ENCODE measurements around the gene SLC37A3. TPM values are rescaled to one million over a fixed set of nuclear protein-coding genes. Genes with fewer than 3 reads are reported as not detected.

The SLC37A3 gene
- total RNA-seq, 1 experiment from 2014 or later = 57.8 TPM

DNA sequence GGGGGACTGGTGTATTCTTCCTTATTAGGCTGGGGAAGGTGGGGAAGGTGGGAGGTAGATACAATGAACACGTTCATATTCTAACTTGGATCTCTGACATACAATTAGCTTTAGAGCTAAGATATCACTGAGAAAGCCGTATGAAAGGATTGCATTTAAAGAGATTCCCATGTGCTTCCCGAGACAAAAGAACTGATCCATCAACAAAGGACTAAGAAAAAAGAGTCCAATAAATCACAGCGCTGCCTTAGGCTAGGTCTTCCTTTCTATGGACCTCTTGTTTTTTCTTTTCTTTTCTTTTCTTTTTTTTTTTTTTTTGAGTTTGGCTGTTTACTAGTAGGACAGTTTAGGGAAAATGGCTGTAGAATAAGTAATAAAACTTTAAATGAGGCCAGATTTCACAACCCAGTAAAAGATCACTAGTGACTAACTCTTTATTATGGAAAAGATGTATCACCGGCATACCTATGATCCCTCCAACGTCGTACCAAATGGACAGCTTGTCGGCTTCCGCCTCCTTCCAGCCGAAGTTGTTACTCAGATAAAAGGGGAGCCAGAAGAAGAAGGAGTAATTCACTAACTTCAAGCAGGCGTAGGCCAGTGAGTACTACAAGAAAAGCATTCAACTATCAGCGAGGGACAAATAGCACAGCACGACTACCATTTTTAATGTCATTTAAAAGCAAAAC lies 50.0 kb downstream of the SLC37A3 start:
- ChIA-PET POLR2A (no interaction called here), CTCF (no interaction called here)
- TF ChIP-seq TCF7L2 (IDR thresholded peaks at IDR 0.05; ENCODE audit: low read depth, low read length) (no peak), POLR2AphosphoS5 (IDR thresholded peaks at IDR 0.05; ENCODE audit: low read depth, low read length) (no peak), SIN3A (IDR thresholded peaks at IDR 0.05; ENCODE audit: borderline replicate concordance, insufficient read depth, low read depth, low read length) (no peak)
- TF ChIP-seq, protein P1, sequence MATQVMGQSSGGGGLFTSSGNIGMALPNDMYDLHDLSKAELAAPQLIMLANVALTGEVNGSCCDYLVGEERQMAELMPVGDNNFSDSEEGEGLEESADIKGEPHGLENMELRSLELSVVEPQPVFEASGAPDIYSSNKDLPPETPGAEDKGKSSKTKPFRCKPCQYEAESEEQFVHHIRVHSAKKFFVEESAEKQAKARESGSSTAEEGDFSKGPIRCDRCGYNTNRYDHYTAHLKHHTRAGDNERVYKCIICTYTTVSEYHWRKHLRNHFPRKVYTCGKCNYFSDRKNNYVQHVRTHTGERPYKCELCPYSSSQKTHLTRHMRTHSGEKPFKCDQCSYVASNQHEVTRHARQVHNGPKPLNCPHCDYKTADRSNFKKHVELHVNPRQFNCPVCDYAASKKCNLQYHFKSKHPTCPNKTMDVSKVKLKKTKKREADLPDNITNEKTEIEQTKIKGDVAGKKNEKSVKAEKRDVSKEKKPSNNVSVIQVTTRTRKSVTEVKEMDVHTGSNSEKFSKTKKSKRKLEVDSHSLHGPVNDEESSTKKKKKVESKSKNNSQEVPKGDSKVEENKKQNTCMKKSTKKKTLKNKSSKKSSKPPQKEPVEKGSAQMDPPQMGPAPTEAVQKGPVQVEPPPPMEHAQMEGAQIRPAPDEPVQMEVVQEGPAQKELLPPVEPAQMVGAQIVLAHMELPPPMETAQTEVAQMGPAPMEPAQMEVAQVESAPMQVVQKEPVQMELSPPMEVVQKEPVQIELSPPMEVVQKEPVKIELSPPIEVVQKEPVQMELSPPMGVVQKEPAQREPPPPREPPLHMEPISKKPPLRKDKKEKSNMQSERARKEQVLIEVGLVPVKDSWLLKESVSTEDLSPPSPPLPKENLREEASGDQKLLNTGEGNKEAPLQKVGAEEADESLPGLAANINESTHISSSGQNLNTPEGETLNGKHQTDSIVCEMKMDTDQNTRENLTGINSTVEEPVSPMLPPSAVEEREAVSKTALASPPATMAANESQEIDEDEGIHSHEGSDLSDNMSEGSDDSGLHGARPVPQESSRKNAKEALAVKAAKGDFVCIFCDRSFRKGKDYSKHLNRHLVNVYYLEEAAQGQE (IDR thresholded peaks at IDR 0.05; ENCODE audit: insufficient read depth in 1 of 2, low read depth in 2 of 2, low read length in 1 of 2) = no peak
- TF ChIP-seq, protein P2, sequence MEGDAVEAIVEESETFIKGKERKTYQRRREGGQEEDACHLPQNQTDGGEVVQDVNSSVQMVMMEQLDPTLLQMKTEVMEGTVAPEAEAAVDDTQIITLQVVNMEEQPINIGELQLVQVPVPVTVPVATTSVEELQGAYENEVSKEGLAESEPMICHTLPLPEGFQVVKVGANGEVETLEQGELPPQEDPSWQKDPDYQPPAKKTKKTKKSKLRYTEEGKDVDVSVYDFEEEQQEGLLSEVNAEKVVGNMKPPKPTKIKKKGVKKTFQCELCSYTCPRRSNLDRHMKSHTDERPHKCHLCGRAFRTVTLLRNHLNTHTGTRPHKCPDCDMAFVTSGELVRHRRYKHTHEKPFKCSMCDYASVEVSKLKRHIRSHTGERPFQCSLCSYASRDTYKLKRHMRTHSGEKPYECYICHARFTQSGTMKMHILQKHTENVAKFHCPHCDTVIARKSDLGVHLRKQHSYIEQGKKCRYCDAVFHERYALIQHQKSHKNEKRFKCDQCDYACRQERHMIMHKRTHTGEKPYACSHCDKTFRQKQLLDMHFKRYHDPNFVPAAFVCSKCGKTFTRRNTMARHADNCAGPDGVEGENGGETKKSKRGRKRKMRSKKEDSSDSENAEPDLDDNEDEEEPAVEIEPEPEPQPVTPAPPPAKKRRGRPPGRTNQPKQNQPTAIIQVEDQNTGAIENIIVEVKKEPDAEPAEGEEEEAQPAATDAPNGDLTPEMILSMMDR (IDR thresholded peaks at IDR 0.05) = no peak
- H3K27me3 ChIP-seq (ENCODE audit: control insufficient read depth, insufficient read depth, low read length) = no peaks in the 10 kb centered on the region
- no peak overlapping the region for H3K27ac ChIP-seq (ENCODE audit: low read length)
- in situ Hi-C loops (cut with HindIII; ENCODE audit: low pct_unique_long_range_greater_than_20kb, low sequenced_read_pairs) = no loop called here
- BruUV-seq (replicated peaks) = no TSS peak
- ATAC-seq = no peak
- intact Hi-C loops (cut with micrococcal nuclease; ENCODE audit: unreplicated experiment) = no loop called here
- no peaks in the 10 kb centered on the region for H3K9me3 ChIP-seq (ENCODE audit: control insufficient read depth, insufficient read depth, low read depth, low read length)
- no peak for DNase-seq (ENCODE audit: low read depth, low spot score)
- H3K4me1 ChIP-seq (ENCODE audit: control insufficient read depth, insufficient read depth, low read length) = no peaks in the 10 kb centered on the region
- H3K4me3 ChIP-seq (ENCODE audit: low read depth in 2 of 2, low read length in 2 of 2) = no peak overlapping the region
- peaks cover 3% of the 10 kb centered on the region for H3K36me3 ChIP-seq (ENCODE audit: control insufficient read depth, insufficient read depth, low read length)

DNA sequence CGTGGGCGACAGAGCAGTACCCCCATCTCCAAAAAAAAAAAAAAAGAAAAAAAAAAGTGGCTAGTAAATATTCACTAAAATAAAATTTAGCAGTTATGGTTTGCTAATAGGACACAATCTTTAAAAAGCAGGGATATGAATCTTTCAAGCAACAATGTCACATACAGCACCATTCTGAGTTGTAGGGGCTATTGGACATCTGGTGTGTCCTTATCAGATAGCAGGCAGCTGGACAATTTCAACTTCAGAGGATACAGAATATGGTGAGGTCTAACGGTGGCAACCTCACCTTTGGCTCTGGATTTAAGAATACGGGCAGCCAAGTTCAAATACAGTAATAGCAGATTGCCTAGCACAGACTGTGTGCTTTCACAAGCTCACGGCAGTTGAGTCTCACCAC lies 51.1 kb downstream of the SLC37A3 start:
- Histone ChIP-seq H3K36me3 (ENCODE audit: control insufficient read depth, insufficient read depth, low read length) (no peaks in the 10 kb centered on the region; the same call in none of the 2 replicates), H3K27ac (ENCODE audit: low read length) (no peak overlapping the region), H3K4me1 (ENCODE audit: control insufficient read depth, insufficient read depth, low read length) (no peaks in the 10 kb centered on the region), H3K9me3 (ENCODE audit: control insufficient read depth, insufficient read depth, low read depth, low read length) (no peaks in the 10 kb centered on the region), H3K4me3 (ENCODE audit: low read depth in 2 of 2, low read length in 2 of 2) (no peak overlapping the region), H3K27me3 (ENCODE audit: control insufficient read depth, insufficient read depth, low read length) (no peaks in the 10 kb centered on the region)
- TF ChIP-seq SIN3A (IDR thresholded peaks at IDR 0.05; ENCODE audit: borderline replicate concordance, insufficient read depth, low read depth, low read length) (no peak), POLR2AphosphoS5 (IDR thresholded peaks at IDR 0.05; ENCODE audit: low read depth, low read length) (no peak), TCF7L2 (IDR thresholded peaks at IDR 0.05; ENCODE audit: low read depth, low read length) (no peak)
- TF ChIP-seq, protein P2 (IDR thresholded peaks at IDR 0.05) = no peak
- TF ChIP-seq, protein P1 (IDR thresholded peaks at IDR 0.05; ENCODE audit: insufficient read depth in 1 of 2, low read depth in 2 of 2, low read length in 1 of 2) = no peak
- POLR2A ChIA-PET = no interaction called here
- intact Hi-C loops (cut with micrococcal nuclease; ENCODE audit: unreplicated experiment) (no loop called here), in situ Hi-C loops (cut with HindIII; ENCODE audit: low pct_unique_long_range_greater_than_20kb, low sequenced_read_pairs) (no loop called here)
- no peak for DNase-seq (ENCODE audit: low read depth, low spot score)
- no TSS peak for BruUV-seq (replicated peaks)
- CTCF ChIA-PET = no interaction called here
- ATAC-seq = no peak
